GM20431 (cell line): ENCODE measurements around the gene ALDH6A1.

Source experiments
- in situ Hi-C: fragments of 300-500 bp; cut with MseI, MboI; formaldehyde crosslinking; loops from one replicate; pipeline ENCODE4 v1.15.0; 2020; ENCODE audit warnings: low sequenced_read_pairs; ENCODE audit not compliant: unreplicated experiment

Gene ALDH6A1

GRCh38 chr14:74062809-74063150 lies 21.5 kb downstream of the ALDH6A1 start:
- in situ Hi-C loops: no loop called here

- in situ Hi-C loops: no loop called here
Measured at GRCh38 chr14:74049876-74050495, 34.3 kb downstream of the ALDH6A1 start.

- in situ Hi-C loops: no loop called here
Measured at GRCh38 chr14:74048281-74048680, 36.0 kb downstream of the ALDH6A1 start.

- in situ Hi-C loops: no loop called here
Measured at GRCh38 chr14:74045522-74045921, 38.7 kb downstream of the ALDH6A1 start.

- in situ Hi-C loops: no loop called here
Measured at GRCh38 chr14:74042296-74042695, 42.0 kb downstream of the ALDH6A1 start.

GRCh38 chr14:74038020-74038859 lies 46.0 kb downstream of the ALDH6A1 start:
- in situ Hi-C loops: no loop called here

- in situ Hi-C loops: no loop called here
Measured at GRCh38 chr14:74035556-74035955, 48.7 kb downstream of the ALDH6A1 start.

GRCh38 chr14:74034572-74034971 lies 49.7 kb downstream of the ALDH6A1 start:
- in situ Hi-C loops: no loop called here

- in situ Hi-C loops: no loop called here
Measured at GRCh38 chr14:74029136-74029535, 55.1 kb downstream of the ALDH6A1 start.

GRCh38 chr14:74022346-74022745 lies 61.9 kb downstream of the ALDH6A1 start:
- in situ Hi-C loops: no loop called here

GRCh38 chr14:74019408-74020137 lies 64.7 kb downstream of the ALDH6A1 start:
- in situ Hi-C loops: no loop called here

- in situ Hi-C loops: no loop called here
Measured at GRCh38 chr14:74018586-74019407, 65.5 kb downstream of the ALDH6A1 start, which contains the start of the genes BBOF1 and ENTPD5. BBOF1 (plus strand) TSS chr14:74019349; CDS start chr14:74019479, 130 bp downstream. ENTPD5 (minus strand) TSS chr14:74019288; CDS start chr14:73988102, 31,186 bp downstream.

- in situ Hi-C loops: no loop called here
Measured at GRCh38 chr14:74018174-74018585, 66.1 kb downstream of the ALDH6A1 start.

GRCh38 chr14:74015963-74016362 lies 68.3 kb downstream of the ALDH6A1 start:
- in situ Hi-C loops: no loop called here

- in situ Hi-C loops: no loop called here
Measured at GRCh38 chr14:74015176-74015575, 69.1 kb downstream of the ALDH6A1 start.

- in situ Hi-C loops: no loop called here
Measured at GRCh38 chr14:74014299-74014698, 70.0 kb downstream of the ALDH6A1 start.

GRCh38 chr14:74008843-74009499 lies 75.3 kb downstream of the ALDH6A1 start:
- in situ Hi-C loops: no loop called here
